ENCODE measurements around the gene RHBDD1.

- no peak for TF ChIP-seq CTCF (IDR thresholded peaks at IDR 0.05)
- no peak for TF ChIP-seq POLR2A (IDR thresholded peaks at IDR 0.05)
These were observed 67.3 kb downstream of the RHBDD1 start for GRCh38 chr2:226903179-226903578.
